ENCODE data around the gene DPCD. TPM values are rescaled to one million over a fixed set of nuclear protein-coding genes. Genes with fewer than 3 reads are reported as not detected.

Gene DPCD
- total RNA-seq, 2 donors from 2014 or later, result 9.2 to 16.6 TPM

GRCh38 chr10:101566333-101567164 is 21.6 kb upstream of the DPCD start:
- no peak overlapping the region for H3K4me3 ChIP-seq
- WGBS, 2 donors, result 10 to 51% methylated on average over 7 to 59 of the region's 59 CpGs
- no peak for TF ChIP-seq POLR2A (IDR thresholded peaks at IDR 0.05)
- no peak for TF ChIP-seq CTCF (IDR thresholded peaks at IDR 0.05)

GRCh38 chr10:101567165-101568006 is 20.7 kb upstream of the DPCD start:
- Histone ChIP-seq H3K4me1 (peaks cover 26% of the 10 kb centered on the region), H3K36me3 (replicated peaks in 1 of 2; ENCODE audit: insufficient read depth in 1 of 2, low read depth in 2 of 2) (no peaks in the 10 kb centered on the region), H3K4me3 (no peak overlapping the region), H3K27ac (no peak overlapping the region), H3K27me3 (peaks cover 0 to 21% of the 10 kb centered on the region in 2 donors), H3K9me3 (no peaks in the 10 kb centered on the region)
- DNase-seq (peak in 1 of 4 donors; percentile 9), ATAC-seq (no peak)
- intact Hi-C loops (cut with DNase I), result loop anchor here (5.0 to 10.0 kb wide), 2 partner anchors 293 to 350 kb away; no protein-coding TSS in a partner anchor
- WGBS, 2 donors, result 71 to 73% methylated on average over 7 of the region's 7 CpGs
- TF ChIP-seq CTCF (IDR thresholded peaks at IDR 0.05), result no peak
- TF ChIP-seq POLR2A (IDR thresholded peaks at IDR 0.05), result no peak

More at GRCh38 chr10:101566333-101567164, 21.6 kb upstream of the DPCD start:
- Histone ChIP-seq H3K9me3 (no peaks in the 10 kb centered on the region), H3K4me1 (peaks cover 26% of the 10 kb centered on the region), H3K27me3 (peaks cover 0 to 21% of the 10 kb centered on the region in 2 donors), H3K27ac (no peak overlapping the region), H3K36me3 (replicated peaks in 1 of 2; ENCODE audit: insufficient read depth in 1 of 2, low read depth in 2 of 2) (no peaks in the 10 kb centered on the region)
- DNase-seq, result peak in 2 of 4 donors; percentile 13 to 14
- no peak for ATAC-seq
- intact Hi-C loops (cut with DNase I), result loop anchor here (5.0 to 10.0 kb wide), 2 partner anchors 292 to 349 kb away; no protein-coding TSS in a partner anchor

- Histone ChIP-seq H3K36me3 (replicated peaks in 1 of 2; ENCODE audit: insufficient read depth in 1 of 2, low read depth in 2 of 2) (no peaks in the 10 kb centered on the region), H3K27ac (no peak overlapping the region), H3K27me3 (peaks cover 0 to 21% of the 10 kb centered on the region in 2 donors), H3K9me3 (peaks cover 0 to 7% (median 0%) of the 10 kb centered on the region in 3 donors), H3K4me3 (no peak overlapping the region), H3K4me1 (peaks cover 26% of the 10 kb centered on the region)
- no peak for TF ChIP-seq CTCF (IDR thresholded peaks at IDR 0.05)
- no peak for TF ChIP-seq POLR2A (IDR thresholded peaks at IDR 0.05)
- DNase-seq (peak in 1 of 4 donors; percentile 4), ATAC-seq (no peak)
- WGBS, 2 donors, result 82 to 87% methylated on average over 17 of the region's 17 CpGs
- intact Hi-C loops (cut with DNase I), result loop anchor here (5.0 to 10.0 kb wide), 2 partner anchors 293 to 351 kb away; no protein-coding TSS in a partner anchor
Observed at GRCh38 chr10:101568054-101568745, 19.9 kb upstream of the DPCD start.

GRCh38 chr10:101569323-101569621 is 18.8 kb upstream of the DPCD start:
- TF ChIP-seq CTCF (IDR thresholded peaks at IDR 0.05) (no peak), POLR2A (IDR thresholded peaks at IDR 0.05) (no peak)
- 9 to 12% methylated on average over 9 to 11 of the region's 11 CpGs for WGBS, 2 donors
- intact Hi-C loops (cut with DNase I), result loop anchor here (5.0 to 10.0 kb wide), 2 partner anchors 294 to 352 kb away; no protein-coding TSS in a partner anchor
- Histone ChIP-seq H3K36me3 (replicated peaks in 1 of 2; ENCODE audit: insufficient read depth in 1 of 2, low read depth in 2 of 2) (no peaks in the 10 kb centered on the region), H3K27me3 (peaks cover 0 to 21% of the 10 kb centered on the region in 2 donors), H3K9me3 (peaks cover 0 to 9% (median 0%) of the 10 kb centered on the region in 3 donors), H3K4me1 (peaks cover 26% of the 10 kb centered on the region), H3K4me3 (no peak overlapping the region), H3K27ac (no peak overlapping the region)
- no peak for DNase-seq
- no peak for ATAC-seq
